Measurements from ENCODE around the gene GRB2. TPM values are rescaled to one million over a fixed set of nuclear protein-coding genes. Genes with fewer than 3 reads are reported as not detected.
A peak's percentile ranks its signal among the peaks of the same experiment; 100 is the strongest.

Gene GRB2
- total and polyA plus RNA-seq, 2 experiments from 2014 or later = 65.0 to 96.6 TPM

DNA sequence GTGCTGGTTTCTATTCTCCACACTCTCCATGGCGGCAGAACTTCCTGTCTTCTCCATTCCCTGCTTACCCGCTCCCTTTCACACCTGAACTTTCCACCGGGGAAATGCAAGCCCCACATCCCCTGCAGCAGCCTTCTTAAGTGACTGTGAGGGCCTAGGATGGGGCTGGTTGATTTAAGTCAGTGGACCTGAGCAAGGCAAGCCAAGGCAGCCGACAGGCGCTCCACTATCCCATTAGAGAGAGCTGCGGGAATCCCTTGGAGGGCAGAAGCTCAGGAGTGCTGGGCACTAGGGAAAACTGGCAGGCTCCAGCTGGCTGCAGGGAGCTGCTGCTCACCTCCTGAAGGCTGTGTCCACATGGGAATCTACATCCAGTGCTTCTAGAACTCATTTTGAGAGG is 80.1 kb downstream of the GRB2 start:
- in situ Hi-C loops (cut with MboI) = no loop called here
- TF ChIP-seq EZH2phosphoT487 (IDR thresholded peaks at IDR 0.05; ENCODE audit: insufficient read depth, low read depth) (no peak), EZH2 (IDR thresholded peaks at IDR 0.05; ENCODE audit: insufficient read depth, poor library complexity, severe bottlenecking) (no peak)
- Histone ChIP-seq H3F3A (ENCODE audit: insufficient read depth) (0 out of 2 replicates have a peak, but pooled peaks cover 4% of the 10 kb centered on the region), H3K27me3 (replicated peaks; ENCODE audit: insufficient read depth) (no peaks in the 10 kb centered on the region), H3K4me2 (ENCODE audit: unreplicated experiment) (no peak overlapping the region), H3K4me1 (ENCODE audit: insufficient read depth) (peaks cover 17% of the 10 kb centered on the region), H3K4me3 (no peak overlapping the region), H3K79me2 (ENCODE audit: insufficient read depth) (peaks cover 61% of the 10 kb centered on the region), H3K9me2 (ENCODE audit: insufficient read depth) (no peaks in the 10 kb centered on the region), H3K9me3 (ENCODE audit: low read depth) (no peaks in the 10 kb centered on the region), H2AFZ (no peak overlapping the region), H3K27ac (no peak overlapping the region), H3K9ac (no peak overlapping the region), H3K36me3 (ENCODE audit: low read depth) (peaks cover 8% of the 10 kb centered on the region; the same call in 1 of the 2 replicates), H4K20me1 (ENCODE audit: insufficient read depth) (no peaks in the 10 kb centered on the region)
- no peak for DNase-seq
- WGBS, 2 experiments (ENCODE audit: low coverage in 1 of 2, low lambda C conversion rate in 2 of 2, missing lambda C conversion rate in 2 of 2) = 79 to 81% methylated on average over 6 of the region's 6 CpGs

DNA sequence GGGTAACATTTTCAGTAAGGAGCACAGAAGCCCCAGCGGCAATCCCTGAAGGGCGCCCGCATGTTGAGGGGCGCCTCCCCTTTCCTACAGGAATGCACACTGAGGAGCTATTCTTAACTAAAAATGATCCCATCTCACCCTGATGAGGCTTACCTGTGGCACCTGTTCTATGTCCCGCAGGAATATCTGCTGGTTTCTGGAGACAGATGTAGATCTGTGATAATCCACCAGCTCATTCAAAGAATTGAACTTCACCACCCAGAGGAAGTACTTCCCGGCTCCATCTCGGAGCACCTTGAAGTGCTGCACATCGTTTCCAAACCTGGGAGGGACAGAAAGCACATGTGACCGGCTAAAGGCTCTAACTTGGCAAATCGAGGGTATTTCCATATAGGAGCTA is 84.0 kb downstream of the GRB2 start:
- H3K9me3 ChIP-seq (ENCODE audit: low read depth) = no peaks in the 10 kb centered on the region
- peaks cover 18% of the 10 kb centered on the region for H3K4me1 ChIP-seq (ENCODE audit: insufficient read depth)
- no peak for TF ChIP-seq EZH2 (IDR thresholded peaks at IDR 0.05; ENCODE audit: insufficient read depth, poor library complexity, severe bottlenecking)
- no peak for TF ChIP-seq EZH2phosphoT487 (IDR thresholded peaks at IDR 0.05; ENCODE audit: insufficient read depth, low read depth)
- 81 to 84% methylated on average over 10 of the region's 10 CpGs for WGBS, 2 experiments (ENCODE audit: low coverage in 1 of 2, low lambda C conversion rate in 2 of 2, missing lambda C conversion rate in 2 of 2)
- H3K9me2 ChIP-seq (ENCODE audit: insufficient read depth) = no peaks in the 10 kb centered on the region
- in situ Hi-C loops (cut with MboI) = no loop called here
- peaks cover 14% of the 10 kb centered on the region; the same call in 1 of the 2 replicates for H3K36me3 ChIP-seq (ENCODE audit: low read depth)
- H3K4me3 ChIP-seq = no peak overlapping the region
- H3K9ac ChIP-seq = no peak overlapping the region
- peaks cover 25% of the 10 kb centered on the region for H3K79me2 ChIP-seq (ENCODE audit: insufficient read depth)
- 0 out of 2 replicates have a peak, but pooled peaks cover 11% of the 10 kb centered on the region for H3F3A ChIP-seq (ENCODE audit: insufficient read depth)
- H3K27me3 ChIP-seq (replicated peaks; ENCODE audit: insufficient read depth) = no peaks in the 10 kb centered on the region
- no peaks in the 10 kb centered on the region for H4K20me1 ChIP-seq (ENCODE audit: insufficient read depth)
- no peak overlapping the region for H3K4me2 ChIP-seq (ENCODE audit: unreplicated experiment)
- no peak overlapping the region for H3K27ac ChIP-seq
- no peak overlapping the region for H2AFZ ChIP-seq
- no peak for DNase-seq

DNA sequence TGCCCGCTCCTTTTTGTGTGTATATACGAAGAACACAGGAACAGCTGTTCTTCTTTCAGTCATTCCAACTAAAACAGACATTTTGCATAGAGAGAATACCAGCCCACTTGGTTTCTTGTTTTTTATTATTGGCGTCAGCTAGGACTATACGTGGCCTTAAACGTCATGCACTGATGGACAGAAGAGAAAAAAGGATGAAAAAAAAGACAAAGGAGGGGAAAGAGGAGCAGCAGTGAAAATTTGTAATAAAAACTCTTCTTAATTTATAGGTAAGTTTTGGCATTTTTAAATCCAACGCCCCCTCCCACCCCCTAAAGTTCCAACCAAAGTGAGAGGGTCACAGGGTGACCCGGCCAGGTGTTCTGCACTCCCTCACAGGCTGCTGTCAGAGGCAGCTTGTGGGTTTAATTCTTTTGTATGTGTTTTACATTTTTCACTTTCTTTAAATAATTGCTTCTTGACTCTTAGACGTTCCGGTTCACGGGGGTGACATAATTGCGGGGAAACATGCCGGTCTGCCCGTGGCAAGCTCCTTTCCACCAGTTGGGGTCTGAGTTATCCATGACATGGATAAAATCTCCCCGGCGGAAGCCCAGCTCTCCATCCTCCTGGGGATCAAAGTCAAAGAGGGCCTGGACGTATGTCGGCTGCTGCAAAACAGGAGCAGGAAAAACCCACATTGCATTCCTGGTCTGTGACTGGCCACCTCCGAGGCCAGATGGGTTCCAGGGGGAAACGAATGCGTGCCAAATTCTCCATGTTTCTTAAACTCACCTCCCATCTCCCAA is 85.4 kb downstream of the GRB2 start:
- 63 to 64% methylated on average over 20 of the region's 20 CpGs for WGBS, 2 experiments (ENCODE audit: low coverage in 1 of 2, low lambda C conversion rate in 2 of 2, missing lambda C conversion rate in 2 of 2)
- Histone ChIP-seq H3K36me3 (ENCODE audit: low read depth) (peaks cover 14% of the 10 kb centered on the region; the same call in 1 of the 2 replicates), H3K27ac (no peak overlapping the region), H3K4me3 (no peak overlapping the region), H3K79me2 (ENCODE audit: insufficient read depth) (peaks cover 12% of the 10 kb centered on the region), H4K20me1 (ENCODE audit: insufficient read depth) (no peaks in the 10 kb centered on the region), H3K4me2 (ENCODE audit: unreplicated experiment) (no peak overlapping the region), H2AFZ (no peak overlapping the region), H3K9ac (no peak overlapping the region), H3F3A (ENCODE audit: insufficient read depth) (0 out of 2 replicates have a peak, but pooled peaks cover 8% of the 10 kb centered on the region), H3K4me1 (ENCODE audit: insufficient read depth) (peaks cover 8% of the 10 kb centered on the region; the same call in 1 of the 2 replicates), H3K27me3 (replicated peaks; ENCODE audit: insufficient read depth) (no peaks in the 10 kb centered on the region), H3K9me2 (ENCODE audit: insufficient read depth) (no peaks in the 10 kb centered on the region), H3K9me3 (ENCODE audit: low read depth) (no peaks in the 10 kb centered on the region)
- TF ChIP-seq EZH2 (IDR thresholded peaks at IDR 0.05; ENCODE audit: insufficient read depth, poor library complexity, severe bottlenecking) = no peak
- TF ChIP-seq EZH2phosphoT487 (IDR thresholded peaks at IDR 0.05; ENCODE audit: insufficient read depth, low read depth) = no peak
- in situ Hi-C loops (cut with MboI) = no loop called here
- peak; percentile 60 for DNase-seq

DNA sequence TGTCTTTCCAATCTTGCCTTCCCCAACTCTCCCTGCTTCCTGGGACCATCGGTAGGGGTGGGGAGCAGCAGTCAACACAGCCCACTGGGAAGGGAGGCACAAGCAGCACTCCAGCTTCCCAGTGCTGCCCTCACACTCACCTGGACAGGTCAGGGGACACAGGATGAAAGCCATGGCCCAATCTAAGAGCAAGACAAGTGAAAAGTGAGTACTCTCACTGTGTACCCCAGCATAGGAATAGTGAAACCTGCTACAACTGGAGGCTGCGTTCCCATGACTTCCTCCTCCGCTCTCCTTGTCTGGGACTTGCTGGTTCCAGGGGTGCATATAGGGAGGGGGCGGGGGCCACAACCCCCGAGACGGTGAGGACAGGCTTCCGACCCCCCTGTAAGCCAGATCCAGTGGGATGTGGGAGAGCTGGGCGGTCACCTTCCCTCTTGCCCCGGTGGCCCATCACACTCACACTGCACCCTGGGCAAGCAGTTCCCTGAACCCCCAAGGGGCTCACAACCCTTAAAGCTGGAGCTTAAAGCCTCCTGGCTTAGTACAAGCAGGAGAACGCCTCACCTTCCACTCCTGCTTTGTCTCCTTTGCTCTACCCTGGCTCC is 86.8 kb downstream of the GRB2 start:
- no peaks in the 10 kb centered on the region for H3K27me3 ChIP-seq (replicated peaks; ENCODE audit: insufficient read depth)
- WGBS, 2 experiments (ENCODE audit: low coverage in 1 of 2, low lambda C conversion rate in 2 of 2, missing lambda C conversion rate in 2 of 2) = 82 to 87% methylated on average over 8 to 9 of the region's 10 CpGs
- no peak overlapping the region for H2AFZ ChIP-seq
- H3K9ac ChIP-seq = no peak overlapping the region
- no peak overlapping the region for H3K27ac ChIP-seq
- H3K9me2 ChIP-seq (ENCODE audit: insufficient read depth) = no peaks in the 10 kb centered on the region
- H3K36me3 ChIP-seq (ENCODE audit: low read depth) = peaks cover 14% of the 10 kb centered on the region; the same call in 1 of the 2 replicates
- in situ Hi-C loops (cut with MboI) = no loop called here
- H3K4me1 ChIP-seq (ENCODE audit: insufficient read depth) = peaks cover 8% of the 10 kb centered on the region; the same call in 1 of the 2 replicates
- H3K9me3 ChIP-seq (ENCODE audit: low read depth) = no peaks in the 10 kb centered on the region
- H3F3A ChIP-seq (ENCODE audit: insufficient read depth) = 0 out of 2 replicates have a peak, but pooled peaks cover 8% of the 10 kb centered on the region
- H3K4me3 ChIP-seq = no peak overlapping the region
- DNase-seq = no peak
- no peak overlapping the region for H3K4me2 ChIP-seq (ENCODE audit: unreplicated experiment)
- TF ChIP-seq EZH2phosphoT487 (IDR thresholded peaks at IDR 0.05; ENCODE audit: insufficient read depth, low read depth) (no peak), EZH2 (IDR thresholded peaks at IDR 0.05; ENCODE audit: insufficient read depth, poor library complexity, severe bottlenecking) (no peak)
- no peaks in the 10 kb centered on the region for H4K20me1 ChIP-seq (ENCODE audit: insufficient read depth)
- H3K79me2 ChIP-seq (ENCODE audit: insufficient read depth) = 0 out of 2 replicates have a peak, but pooled peaks cover 9% of the 10 kb centered on the region

All from GM23248 (cell line).